Astrocyte of the spinal cord (primary cell): ENCODE data around the gene GTF3C4.
"Not testable (repeated sequence)": the region's sequence is repeated elsewhere in the genome, so short reads cannot be mapped to it uniquely, and the experiment has no call there.

Experiments used
- DNase-seq: peaks from one replicate; pipeline ENCODE4 v3.0.0; 2011; ENCODE audit warnings: low read depth, low spot score
- H3K4me3 ChIP-seq: 2 replicates; pipeline ENCODE4 v1.5.1; 2011; ENCODE audit warnings: low read depth, mild to moderate bottlenecking, low read length, moderate library complexity
- in situ Hi-C: cut with HindIII; loops from 2 replicates; pipeline ENCODE4 v1.10.0; 2017; ENCODE audit warnings: low sequenced_read_pairs
- TF ChIP-seq, protein P1 (sequence below): IDR thresholded peaks from 2 replicates; pipeline ENCODE4 v1.5.1; 2012; ENCODE audit warnings: low read depth, mild to moderate bottlenecking, low read length, inconsistent platforms

Gene GTF3C4

DNA sequence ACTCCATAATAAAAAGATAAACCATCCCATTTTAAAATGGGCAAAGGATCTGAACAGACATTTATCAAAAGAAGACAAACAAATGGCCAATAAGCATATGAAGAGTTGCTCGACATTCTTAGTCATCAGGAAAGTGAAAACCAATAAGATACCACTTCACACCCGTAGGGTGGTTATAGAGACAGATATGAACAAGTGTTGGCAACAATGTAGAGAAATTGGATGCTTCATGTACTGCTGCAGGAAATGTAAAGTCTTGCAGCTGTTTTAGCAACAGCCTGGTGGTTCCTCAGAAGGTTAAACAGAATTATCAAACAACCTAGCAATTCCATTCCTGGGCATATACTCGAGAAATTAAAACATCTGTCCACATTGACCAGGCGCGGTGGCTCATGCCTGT, 42.5 kb downstream of the GTF3C4 start:
- TF ChIP-seq, protein P1, sequence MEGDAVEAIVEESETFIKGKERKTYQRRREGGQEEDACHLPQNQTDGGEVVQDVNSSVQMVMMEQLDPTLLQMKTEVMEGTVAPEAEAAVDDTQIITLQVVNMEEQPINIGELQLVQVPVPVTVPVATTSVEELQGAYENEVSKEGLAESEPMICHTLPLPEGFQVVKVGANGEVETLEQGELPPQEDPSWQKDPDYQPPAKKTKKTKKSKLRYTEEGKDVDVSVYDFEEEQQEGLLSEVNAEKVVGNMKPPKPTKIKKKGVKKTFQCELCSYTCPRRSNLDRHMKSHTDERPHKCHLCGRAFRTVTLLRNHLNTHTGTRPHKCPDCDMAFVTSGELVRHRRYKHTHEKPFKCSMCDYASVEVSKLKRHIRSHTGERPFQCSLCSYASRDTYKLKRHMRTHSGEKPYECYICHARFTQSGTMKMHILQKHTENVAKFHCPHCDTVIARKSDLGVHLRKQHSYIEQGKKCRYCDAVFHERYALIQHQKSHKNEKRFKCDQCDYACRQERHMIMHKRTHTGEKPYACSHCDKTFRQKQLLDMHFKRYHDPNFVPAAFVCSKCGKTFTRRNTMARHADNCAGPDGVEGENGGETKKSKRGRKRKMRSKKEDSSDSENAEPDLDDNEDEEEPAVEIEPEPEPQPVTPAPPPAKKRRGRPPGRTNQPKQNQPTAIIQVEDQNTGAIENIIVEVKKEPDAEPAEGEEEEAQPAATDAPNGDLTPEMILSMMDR, result no peak
- in situ Hi-C loops, result no loop called here
- no peak for DNase-seq
- no peak overlapping the region for H3K4me3 ChIP-seq

DNA sequence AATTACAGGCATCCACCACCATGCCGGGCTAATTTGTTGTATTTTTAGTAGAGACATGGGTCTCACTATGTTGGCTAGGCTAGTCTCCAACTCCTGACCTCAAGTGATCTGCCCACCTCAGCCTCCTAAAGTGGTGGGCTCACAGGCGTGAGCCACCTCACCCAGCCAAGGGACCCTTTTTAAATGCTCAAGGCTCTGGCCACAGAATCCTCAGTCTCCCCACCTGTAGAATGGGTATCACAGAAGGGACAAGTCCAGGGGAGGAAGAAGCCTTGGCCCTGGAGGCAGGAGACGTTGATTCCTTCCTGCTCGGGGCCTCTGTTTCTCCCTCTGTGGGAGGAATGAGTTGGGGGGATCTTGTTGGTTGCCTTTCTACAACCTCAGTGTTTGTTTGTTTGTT, 45.7 kb downstream of the GTF3C4 start:
- H3K4me3 ChIP-seq, result no peak overlapping the region
- DNase-seq, result no peak
- TF ChIP-seq, protein P1, result no peak
- in situ Hi-C loops, result no loop called here

DNA sequence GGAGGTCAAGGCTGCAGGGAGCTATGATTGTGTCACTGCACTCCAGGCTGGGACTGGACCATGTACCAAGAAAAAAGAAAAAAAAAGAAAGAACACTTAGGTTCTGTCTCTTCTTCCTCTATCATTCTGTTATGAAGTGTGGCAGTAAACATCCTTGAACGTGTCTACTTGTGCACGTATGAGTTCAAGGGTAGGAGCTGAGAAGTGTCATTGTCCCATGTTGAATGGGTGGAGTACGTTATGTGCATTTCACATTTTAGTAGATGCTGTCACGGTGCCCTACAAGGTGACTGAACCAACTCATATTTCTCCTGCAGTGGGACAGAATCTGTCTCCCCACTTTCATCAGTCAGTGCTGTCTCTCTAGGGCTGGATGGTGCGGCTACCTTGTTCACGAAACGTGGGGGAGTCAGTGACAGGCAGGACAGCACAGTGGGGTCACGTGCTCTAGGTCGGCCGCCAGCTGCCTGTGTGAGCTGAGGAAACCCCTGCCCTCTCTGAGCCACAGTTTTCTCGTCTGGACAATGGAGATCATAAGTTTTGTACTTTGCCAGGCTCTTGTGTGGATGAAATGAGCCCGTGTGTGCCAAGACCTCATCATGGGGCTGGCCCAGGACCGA, 47.2 kb downstream of the GTF3C4 start:
- in situ Hi-C loops, result no loop called here
- no peak overlapping the region for H3K4me3 ChIP-seq
- DNase-seq, result no peak
- TF ChIP-seq, protein P1, result no peak

DNA sequence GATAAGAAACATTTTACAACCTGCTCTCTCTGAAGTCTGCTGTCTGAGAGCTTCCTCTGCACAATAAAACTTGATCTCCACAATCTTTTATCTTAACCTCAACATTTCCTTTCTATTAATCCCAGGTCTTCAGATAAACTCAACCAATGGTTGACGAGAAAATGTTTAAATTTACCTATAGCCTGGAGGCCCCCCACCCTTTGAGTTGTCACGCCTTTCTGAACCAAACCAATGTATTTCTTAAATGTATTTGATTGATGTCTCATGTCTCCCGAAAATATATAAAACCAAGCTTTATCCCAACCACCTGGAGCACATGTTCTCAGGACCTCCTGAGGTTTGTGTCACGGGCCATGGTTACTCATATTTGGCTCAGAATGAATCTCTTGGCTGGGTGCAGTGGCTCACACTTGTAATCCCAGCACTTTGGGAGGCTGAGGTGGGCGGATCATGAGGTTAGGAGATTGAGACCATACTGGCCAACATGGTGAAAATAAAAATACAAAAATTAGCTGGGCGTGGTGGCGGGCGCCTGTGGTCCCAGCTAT, 48.2 kb downstream of the GTF3C4 start:
- in situ Hi-C loops, DNase-seq, H3K4me3 ChIP-seq: not testable (repeated sequence)

DNA sequence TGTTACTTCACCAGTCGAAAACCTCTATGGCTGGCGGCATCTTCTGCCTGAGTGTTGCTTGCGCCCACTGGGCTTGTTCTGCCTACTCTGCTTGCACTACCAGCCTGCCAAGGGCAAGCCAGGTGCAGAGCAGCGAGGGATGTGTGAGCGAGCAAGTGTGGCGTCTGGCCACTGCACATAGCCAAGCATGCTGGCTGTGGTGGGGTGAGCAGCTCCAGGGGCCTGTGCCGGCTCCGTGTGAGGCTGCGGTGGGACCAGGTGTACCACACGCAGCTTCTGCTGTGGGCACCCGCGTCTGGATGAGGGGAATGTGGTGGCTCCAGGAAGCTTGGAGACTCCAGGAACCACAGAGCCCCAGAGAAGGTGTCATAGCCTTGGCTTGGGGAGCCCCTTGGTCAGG, 51.4 kb downstream of the GTF3C4 start:
- TF ChIP-seq, protein P1, result no peak
- no peak for DNase-seq
- H3K4me3 ChIP-seq, result no peak overlapping the region
- in situ Hi-C loops, result no loop called here

DNA sequence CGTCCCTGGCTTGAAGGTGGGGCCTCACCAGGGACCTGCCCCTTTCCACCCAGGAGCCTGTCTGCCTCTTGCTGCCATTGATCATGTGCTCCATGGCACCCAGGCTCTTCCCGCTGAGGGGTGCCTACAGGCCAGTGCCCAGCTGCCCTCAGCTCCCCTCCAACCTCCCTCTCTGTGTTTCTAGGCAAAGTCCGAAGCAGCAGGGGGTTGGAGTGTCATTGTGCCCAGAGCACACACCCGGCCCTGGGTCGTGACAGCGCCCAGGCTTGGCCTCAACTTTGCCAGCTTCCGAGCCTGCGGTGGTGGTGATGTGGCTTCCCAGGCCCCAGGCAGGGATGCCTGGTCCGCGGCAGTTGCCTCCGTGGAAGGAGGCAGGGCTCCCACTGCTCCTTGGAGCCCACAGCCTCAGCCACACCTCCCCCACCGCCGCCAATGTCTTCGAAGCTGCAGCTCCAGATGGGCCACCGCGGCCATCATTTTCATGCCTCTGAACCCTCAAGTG, 52.4 kb downstream of the GTF3C4 start:
- DNase-seq, result no peak
- TF ChIP-seq, protein P1, result no peak
- H3K4me3 ChIP-seq, result no peak overlapping the region
- in situ Hi-C loops, result no loop called here

DNA sequence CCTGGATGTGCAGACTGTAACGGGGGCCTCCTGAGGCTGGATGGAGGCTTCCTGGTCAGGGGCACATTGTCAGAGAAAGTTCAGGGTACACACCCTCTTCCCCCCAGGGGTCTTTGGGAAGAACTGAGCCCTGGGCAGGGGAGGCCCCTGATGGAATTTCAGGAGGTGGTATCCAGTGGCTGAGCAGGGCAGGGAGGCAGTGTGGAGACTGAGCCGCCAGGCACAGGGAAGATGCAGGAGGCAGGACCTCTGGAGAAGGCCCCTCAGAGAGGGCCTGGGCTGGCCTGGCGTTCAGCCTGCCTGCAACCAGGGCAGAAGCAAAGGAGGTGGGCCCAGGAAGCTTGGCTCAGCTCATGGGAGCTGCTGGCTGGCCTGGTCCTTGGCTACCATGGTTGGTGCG, 53.5 kb downstream of the GTF3C4 start:
- no peak for DNase-seq
- H3K4me3 ChIP-seq, result no peak overlapping the region
- in situ Hi-C loops, result no loop called here
- TF ChIP-seq, protein P1, result no peak
